OCI-M2 (cell line): Measurements from ENCODE around the gene TUBA8.
"Not testable (repeated sequence)": the region's sequence is repeated elsewhere in the genome, so short reads cannot be mapped to it uniquely, and the experiment has no call there.

ENCODE experiments used
- DNase-seq: peaks from one replicate; lab custom pipeline; 2025; ENCODE audit not compliant: unreplicated experiment; lab: John Stamatoyannopoulos, UW

TUBA8 gene

GRCh38 chr22:18104566-18104965, 6.0 kb upstream of the TUBA8 start:
- DNase-seq: no peak

DNA sequence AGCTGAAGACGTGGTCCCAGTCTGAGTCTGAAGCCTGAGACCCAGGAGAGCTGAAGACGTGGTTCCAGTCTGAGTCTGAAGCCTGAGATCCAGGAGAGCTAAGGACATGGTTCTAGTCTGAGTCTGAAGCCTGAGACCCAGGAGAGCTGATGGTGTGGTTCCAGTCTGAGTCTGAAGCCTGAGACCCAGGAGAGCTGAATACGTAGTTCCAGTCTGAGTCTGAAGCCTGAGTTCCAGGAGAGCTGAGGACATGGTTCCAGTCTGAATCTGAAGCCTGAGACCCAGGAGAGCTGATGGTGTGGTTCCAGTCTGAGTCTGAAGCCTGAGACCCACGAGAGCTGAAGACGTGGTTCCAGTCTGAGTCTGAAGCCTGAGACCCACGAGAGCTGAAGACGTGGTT, 4.6 kb upstream of the TUBA8 start:
- DNase-seq: not testable (repeated sequence)

- not testable (repeated sequence) for DNase-seq
Measured at GRCh38 chr22:18106550-18107341, 3.9 kb upstream of the TUBA8 start.

- no peak for DNase-seq
Measured at GRCh38 chr22:18108187-18108586, 2.4 kb upstream of the TUBA8 start.

- DNase-seq: no peak
Measured at GRCh38 chr22:18109410-18110193, 1.0 kb upstream of the TUBA8 start.

- DNase-seq: no peak
Measured at GRCh38 chr22:18110954-18111758, 547 bp downstream of the TUBA8 start.

GRCh38 chr22:18111759-18112330, 1.2 kb downstream of the TUBA8 start:
- DNase-seq: no peak

DNA sequence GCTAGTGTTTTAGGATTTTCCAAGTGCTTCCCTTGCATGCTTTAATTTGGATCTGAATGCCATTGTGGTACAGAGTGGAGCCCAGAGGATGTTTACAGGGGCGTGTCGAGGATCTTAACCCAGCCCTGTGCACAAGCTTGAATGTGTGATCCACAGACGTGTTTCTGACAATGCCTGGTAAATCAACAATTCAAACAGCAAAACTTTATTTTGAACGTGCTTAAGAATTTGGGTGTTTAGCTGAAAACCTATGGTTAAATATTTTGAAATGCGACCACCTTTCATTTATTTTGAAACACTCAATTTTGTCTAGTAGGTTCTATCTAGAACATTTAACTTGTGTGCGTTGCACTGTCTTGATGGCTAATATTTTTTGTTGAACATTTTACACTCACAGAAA, 1.8 kb downstream of the TUBA8 start:
- DNase-seq: no peak

GRCh38 chr22:18113680-18114394, 3.2 kb downstream of the TUBA8 start:
- no peak for DNase-seq

DNA sequence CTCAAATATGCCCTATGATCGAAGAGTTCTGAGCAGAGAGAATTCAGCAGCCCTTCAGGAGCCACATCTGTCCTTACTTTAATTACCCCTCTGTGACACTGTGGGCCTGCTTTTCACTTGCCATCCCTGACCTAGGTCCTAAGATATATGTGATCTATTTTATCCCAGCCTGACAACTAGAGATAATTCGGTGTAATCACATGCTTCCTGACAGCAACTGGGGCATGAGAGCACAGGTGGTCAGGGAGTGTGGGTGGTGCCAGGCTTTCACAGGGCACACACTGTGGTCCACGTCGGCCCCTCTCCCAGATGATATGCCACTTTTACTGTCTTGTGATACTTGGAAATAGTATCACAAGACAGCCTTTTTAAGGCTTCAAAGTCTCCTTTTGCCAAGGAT, 3.9 kb downstream of the TUBA8 start:
- DNase-seq: no peak

DNA sequence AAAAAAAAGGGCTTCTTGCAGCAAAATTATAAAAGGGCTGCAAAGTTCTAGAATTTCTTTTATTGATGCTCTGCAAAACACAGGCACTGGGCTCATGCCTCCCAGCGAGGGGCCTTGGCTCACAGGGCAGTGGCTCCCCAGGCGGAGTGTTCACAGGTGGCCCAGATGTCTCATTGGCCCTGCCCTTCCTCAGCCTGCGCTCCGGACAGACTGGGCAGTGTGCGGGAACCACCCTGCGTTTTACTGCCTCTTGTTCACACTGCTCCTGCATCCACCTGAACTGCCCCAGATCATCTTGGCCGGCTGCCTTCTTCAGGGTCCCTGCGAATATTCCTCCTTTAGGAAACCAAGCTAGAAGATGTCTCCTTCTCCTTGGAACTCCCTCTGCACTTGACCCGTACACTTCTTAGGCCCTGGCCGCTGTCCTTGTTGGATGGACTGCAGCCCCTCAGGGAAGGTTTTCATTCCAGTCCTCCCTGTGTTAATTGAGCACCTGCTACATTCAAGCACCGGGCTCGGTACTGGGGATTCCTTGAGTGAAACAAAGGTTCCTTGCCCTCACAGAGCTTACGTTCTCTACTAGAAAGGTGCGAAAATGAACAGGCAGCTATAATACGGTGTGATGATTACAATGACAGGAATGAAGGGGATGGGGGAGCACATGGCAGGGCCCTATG, 4.5 kb downstream of the TUBA8 start:
- DNase-seq: no peak

DNA sequence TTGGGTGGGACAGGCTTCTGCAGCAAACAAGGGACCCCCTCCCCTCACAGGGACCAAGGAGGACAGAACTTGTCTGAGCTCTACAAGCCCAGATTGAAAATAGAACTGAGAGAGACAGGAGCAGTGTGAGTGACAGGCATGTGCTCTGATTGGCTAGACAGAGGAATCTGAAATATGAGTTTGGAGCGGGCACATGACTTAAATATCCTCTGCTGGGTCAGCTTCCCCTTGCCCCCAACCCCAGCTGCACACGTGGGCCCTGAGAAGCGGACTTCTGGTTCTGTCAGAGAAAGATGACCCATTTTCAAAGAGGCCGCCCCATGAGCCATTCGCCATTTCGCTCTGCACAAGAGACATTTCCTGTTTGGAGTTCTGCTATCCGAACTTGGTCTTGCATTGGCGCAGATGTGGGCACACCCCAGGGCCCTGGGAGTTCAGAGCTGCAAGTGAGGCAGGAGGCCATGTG, 5.3 kb downstream of the TUBA8 start:
- no peak for DNase-seq

GRCh38 chr22:18116634-18117033, 6.0 kb downstream of the TUBA8 start:
- no peak for DNase-seq

GRCh38 chr22:18118345-18118915, 7.8 kb downstream of the TUBA8 start:
- no peak for DNase-seq

- DNase-seq: no peak
Measured at GRCh38 chr22:18119409-18120110, 9.0 kb downstream of the TUBA8 start.

- no peak for DNase-seq
Measured at GRCh38 chr22:18120857-18121256, 10.2 kb downstream of the TUBA8 start.

DNA sequence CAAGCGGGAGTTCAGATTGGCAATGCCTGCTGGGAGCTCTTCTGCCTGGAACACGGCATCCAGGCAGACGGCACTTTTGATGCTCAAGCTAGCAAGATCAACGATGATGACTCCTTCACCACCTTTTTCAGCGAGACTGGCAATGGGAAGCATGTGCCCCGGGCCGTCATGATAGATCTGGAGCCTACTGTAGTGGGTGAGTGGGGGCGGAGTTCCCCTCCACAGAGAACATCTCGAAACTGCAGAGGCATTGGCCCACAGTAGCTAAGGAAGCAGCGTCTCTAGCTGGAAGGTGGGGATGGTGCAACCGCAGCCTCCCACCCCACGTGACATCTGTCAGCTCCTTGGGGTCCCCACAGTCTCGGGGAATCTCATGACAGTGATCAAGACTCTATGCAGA, 10.9 kb downstream of the TUBA8 start:
- DNase-seq: no peak

GRCh38 chr22:18121954-18122554, 11.4 kb downstream of the TUBA8 start:
- no peak for DNase-seq
